GM12874 (cell line): ENCODE data around the gene HDAC6.

Experiments
- CTCF ChIP-seq: IDR thresholded peaks from 2 replicates; pipeline ENCODE4 v1.5.1; 2011; ENCODE audit warnings: low read depth, mild to moderate bottlenecking, control low read depth, low read length, moderate library complexity; ENCODE audit not compliant: insufficient read depth

Gene HDAC6

GRCh38 chrX:48801280-48802088, at the start of gene HDAC6:
Gene HDAC6 (plus strand): TSS chrX:48802067. CDS start chrX:48802693, 626 bp downstream.
- no peak for TF ChIP-seq CTCF

GRCh38 chrX:48752498-48752897, 49.4 kb upstream of the HDAC6 start:
- no peak for TF ChIP-seq CTCF

GRCh38 chrX:48753708-48754228, 48.1 kb upstream of the HDAC6 start:
- no peak for TF ChIP-seq CTCF

- TF ChIP-seq CTCF = no peak
These were observed 47.6 kb upstream of the HDAC6 start for GRCh38 chrX:48754238-48754637.

- TF ChIP-seq CTCF = no peak
These were observed 40.0 kb upstream of the HDAC6 start, which contains the start of gene GLOD5 for GRCh38 chrX:48761674-48762471. Gene GLOD5 (plus strand): TSS chrX:48761747. CDS start chrX:48761791, 44 bp downstream.

- TF ChIP-seq CTCF = no peak
These were observed 32.6 kb upstream of the HDAC6 start for GRCh38 chrX:48769230-48769629.

- TF ChIP-seq CTCF = no peak
These were observed 31.6 kb upstream of the HDAC6 start for GRCh38 chrX:48770296-48770695.
